GM10248 (cell line): ENCODE results near the gene NFIC.

Experiments used
- CTCF ChIA-PET: fragments of 300-600 bp; sonication (Branson Sonifier 250); formaldehyde crosslinking; extraction: SDS; loops from one replicate; lab custom pipeline; 2021; ENCODE audit warnings: antibody characterized with exemption; lab: Yijun Ruan, JAX
- POLR2A ChIA-PET: fragments of 350-650 bp; sonication (Branson Sonifier 250); formaldehyde crosslinking; extraction: SDS; loops from one replicate; lab custom pipeline; 2020; ENCODE audit warnings: antibody characterized with exemption; lab: Yijun Ruan, JAX
- DNase-seq: peaks from one replicate; pipeline ENCODE4 v3.0.0; 2012; ENCODE audit errors: extremely low spot score
- CTCF ChIP-seq: IDR thresholded peaks from 2 replicates; pipeline ENCODE4 v1.5.1; 2012; ENCODE audit warnings: mild to moderate bottlenecking, low read depth; ENCODE audit errors: extremely low read depth, missing control alignments, control extremely low read depth

The NFIC gene

GRCh38 chr19:3465552-3465951 is 99.2 kb downstream of the NFIC start:
- CTCF ChIA-PET = no interaction called here
- no peak for TF ChIP-seq CTCF
- POLR2A ChIA-PET = no interaction called here
- no peak for DNase-seq

- no peak for TF ChIP-seq CTCF
- ChIA-PET CTCF (interaction anchor here (1.0 kb wide), 1 partner anchor 37 kb away, joined by 3 read pairs; no protein-coding TSS in a partner anchor), POLR2A (interaction anchor here (0.5 to 0.6 kb wide), 2 partner anchors 17 to 36 kb away, joined by 3 to 6 read pairs; no protein-coding TSS in a partner anchor)
- no peak for DNase-seq
Observed at GRCh38 chr19:3466635-3467034, 100.3 kb downstream of the NFIC start.

- ChIA-PET POLR2A (no interaction called here), CTCF (interaction anchor here (0.6 kb wide), 1 partner anchor 150 kb away, joined by 3 read pairs; no protein-coding TSS in a partner anchor)
- DNase-seq = no peak
- no peak for TF ChIP-seq CTCF
Observed at GRCh38 chr19:3467437-3468198, 101.2 kb downstream of the NFIC start.

- ChIA-PET CTCF (interaction anchor here (0.6 kb wide), 1 partner anchor 151 kb away, joined by 3 read pairs; no protein-coding TSS in a partner anchor), POLR2A (no interaction called here)
- no peak for TF ChIP-seq CTCF
- DNase-seq = no peak
Observed at GRCh38 chr19:3468211-3468610, 101.8 kb downstream of the NFIC start.

GRCh38 chr19:3469638-3470499 is 103.5 kb downstream of the NFIC start:
- CTCF ChIA-PET = interaction anchor here (0.8 to 2.5 kb wide), 15 partner anchors 15 to 209 kb away, joined by 3 to 20 read pairs (median 3); no protein-coding TSS in a partner anchor
- POLR2A ChIA-PET = interaction anchor here (0.6 kb wide), 1 partner anchor 1152 kb away, joined by 3 read pairs; no protein-coding TSS in a partner anchor
- DNase-seq = no peak
- no peak for TF ChIP-seq CTCF

GRCh38 chr19:3470500-3471128 is 104.2 kb downstream of the NFIC start:
- TF ChIP-seq CTCF = no peak
- ChIA-PET POLR2A (interaction anchor here (0.7 kb wide), 1 partner anchor 9 kb away, joined by 3 read pairs; no protein-coding TSS in a partner anchor), CTCF (interaction anchor here (0.8 to 2.5 kb wide), 19 partner anchors 9 to 210 kb away, joined by 3 to 20 read pairs (median 4); no protein-coding TSS in a partner anchor)
- no peak for DNase-seq
